Transverse colon (tissue), 4 donors: ENCODE measurements around the gene EFNA5.

Experiments used
- CTCF ChIP-seq, 5 experiments: fragments of 200-600 bp in 3 of 5; fragments of 450-650 bp in 2 of 5; sonication (generic) in 3 of 5; IDR thresholded peaks; 1 replicate in 2 of 5; 2 replicates in 3 of 5; pipeline ENCODE4 v1.5.1; 2016 to 2017; ENCODE audit warnings: antibody characterized with exemption in 5 of 5, inconsistent platforms in 3 of 5, mild to moderate bottlenecking in 2 of 5, moderate library complexity in 1 of 5
- POLR2A ChIP-seq: fragments of 450-650 bp; IDR thresholded peaks from one replicate; pipeline ENCODE4 v1.6.1; 2016; ENCODE audit warnings: antibody characterized with exemption, mild to moderate bottlenecking, moderate library complexity
- POLR2AphosphoS5 ChIP-seq, 3 donors: sonication (generic); formaldehyde crosslinking; IDR thresholded peaks; one replicate each; pipeline ENCODE4 v1.6.1; 2016; ENCODE audit warnings: antibody characterized with exemption in 3 of 3

GRCh38 chr5:107553117-107553555 is 117.6 kb downstream of the EFNA5 start:
- no peak for TF ChIP-seq POLR2A
- no peak for TF ChIP-seq CTCF (IDR thresholded peaks at IDR 0.05)
- no peak for TF ChIP-seq POLR2AphosphoS5 (IDR thresholded peaks at IDR 0.05)
